MM.1S (cell line): ENCODE measurements around the gene C5orf15.

Experiments used
- EZH2 ChIP-seq: fragments of 300-600 bp; sonication (generic); optimal IDR thresholded peaks from 2 replicates; pipeline ENCODE3; 2017; ENCODE audit warnings: low read depth, mild to moderate bottlenecking, antibody characterized with exemption, low read length, mixed read lengths
- TF ChIP-seq, protein P1 (sequence below): fragments of 300-600 bp; sonication (generic); IDR thresholded peaks from 2 replicates; pipeline ENCODE4 v1.5.1; 2016; ENCODE audit warnings: antibody characterized with exemption, low read length, mixed read lengths

DNA sequence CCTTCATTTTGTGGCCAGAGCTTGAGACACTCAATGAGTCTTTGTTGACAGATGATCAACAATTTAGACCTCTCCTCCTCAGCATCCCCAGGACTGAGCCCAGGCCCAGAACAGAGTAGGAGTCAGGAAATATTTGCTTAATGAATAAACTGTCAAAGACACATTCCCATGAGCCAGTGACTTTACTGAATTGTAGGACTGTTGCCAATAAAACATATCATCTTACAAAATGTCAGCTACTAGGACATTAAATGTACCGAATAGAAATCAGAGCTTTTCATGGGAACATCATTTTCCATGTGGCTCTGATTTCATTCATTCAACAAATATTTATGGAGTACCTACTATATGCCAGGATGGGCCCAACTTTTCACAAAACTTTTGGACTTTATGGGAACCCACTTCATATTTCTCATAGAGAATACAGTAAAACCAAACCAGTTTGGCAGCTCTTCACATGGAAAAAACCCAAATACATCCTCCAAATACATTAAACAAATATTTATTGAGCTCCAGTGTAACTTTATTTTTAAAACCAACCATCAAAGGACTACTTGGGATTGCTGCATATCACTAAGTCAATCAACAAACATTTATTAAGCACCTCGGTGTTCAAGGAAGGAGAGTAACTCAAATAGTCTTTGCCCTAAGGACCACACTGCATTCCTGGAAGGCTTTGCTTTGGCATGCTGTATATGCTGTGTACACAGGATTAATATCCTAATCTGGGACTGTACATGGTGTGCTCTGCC, 24.9 kb upstream of the C5orf15 start:
- no peak for TF ChIP-seq EZH2
- TF ChIP-seq, protein P1, sequence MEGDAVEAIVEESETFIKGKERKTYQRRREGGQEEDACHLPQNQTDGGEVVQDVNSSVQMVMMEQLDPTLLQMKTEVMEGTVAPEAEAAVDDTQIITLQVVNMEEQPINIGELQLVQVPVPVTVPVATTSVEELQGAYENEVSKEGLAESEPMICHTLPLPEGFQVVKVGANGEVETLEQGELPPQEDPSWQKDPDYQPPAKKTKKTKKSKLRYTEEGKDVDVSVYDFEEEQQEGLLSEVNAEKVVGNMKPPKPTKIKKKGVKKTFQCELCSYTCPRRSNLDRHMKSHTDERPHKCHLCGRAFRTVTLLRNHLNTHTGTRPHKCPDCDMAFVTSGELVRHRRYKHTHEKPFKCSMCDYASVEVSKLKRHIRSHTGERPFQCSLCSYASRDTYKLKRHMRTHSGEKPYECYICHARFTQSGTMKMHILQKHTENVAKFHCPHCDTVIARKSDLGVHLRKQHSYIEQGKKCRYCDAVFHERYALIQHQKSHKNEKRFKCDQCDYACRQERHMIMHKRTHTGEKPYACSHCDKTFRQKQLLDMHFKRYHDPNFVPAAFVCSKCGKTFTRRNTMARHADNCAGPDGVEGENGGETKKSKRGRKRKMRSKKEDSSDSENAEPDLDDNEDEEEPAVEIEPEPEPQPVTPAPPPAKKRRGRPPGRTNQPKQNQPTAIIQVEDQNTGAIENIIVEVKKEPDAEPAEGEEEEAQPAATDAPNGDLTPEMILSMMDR, result no peak
